ENCODE results near the gene LYRM4. TPM values are rescaled to one million over a fixed set of nuclear protein-coding genes. Genes with fewer than 3 reads are reported as not detected.

Gene LYRM4
- total RNA-seq, 1 experiment from 2014 or later = 52.8 TPM

GRCh38 chr6:5152460-5152859 is 108.3 kb downstream of the LYRM4 start:
- intact Hi-C loops (cut with micrococcal nuclease; ENCODE audit: unreplicated experiment) = no loop called here
- ChIA-PET POLR2A (no interaction called here), CTCF (no interaction called here)
- no peaks in the 10 kb centered on the region for H3K36me3 Mint-ChIP-seq (ENCODE audit: insufficient read depth, unreplicated experiment)
- Histone ChIP-seq H3K9me3 (no peaks in the 10 kb centered on the region), H3K4me1 (no peaks in the 10 kb centered on the region), H3K36me3 (ENCODE audit: control insufficient read depth, insufficient read depth, low read length) (no peaks in the 10 kb centered on the region), H3K4me3 (ENCODE audit: low read depth, low read length) (no peak overlapping the region), H3K27me3 (replicated peaks; ENCODE audit: control insufficient read depth, insufficient read depth, low read length) (no peaks in the 10 kb centered on the region)
- H3K27me3 Mint-ChIP-seq (ENCODE audit: insufficient read depth, unreplicated experiment) = no peaks in the 10 kb centered on the region
- H3K4me3 Mint-ChIP-seq (ENCODE audit: unreplicated experiment) = no peak overlapping the region
- no peaks in the 10 kb centered on the region for H3K9me3 Mint-ChIP-seq (ENCODE audit: unreplicated experiment)
- H3K27ac Mint-ChIP-seq (ENCODE audit: unreplicated experiment) = no peak overlapping the region
- TF ChIP-seq CTCF (IDR thresholded peaks at IDR 0.05; ENCODE audit: insufficient read depth in 1 of 2, low read depth in 1 of 2, low read length in 1 of 2, severe bottlenecking in 1 of 2, unreplicated experiment in 1 of 2) = no peak
- DNase-seq = no peak
- BruUV-seq (replicated peaks) = no TSS peak
- no peaks in the 10 kb centered on the region for H3K4me1 Mint-ChIP-seq (ENCODE audit: low read depth, unreplicated experiment)

GRCh38 chr6:5151955-5152401 is 108.8 kb downstream of the LYRM4 start:
- no peak overlapping the region for H3K27ac Mint-ChIP-seq (ENCODE audit: unreplicated experiment)
- CTCF ChIA-PET = no interaction called here
- H3K4me1 Mint-ChIP-seq (ENCODE audit: low read depth, unreplicated experiment) = no peaks in the 10 kb centered on the region
- no peaks in the 10 kb centered on the region for H3K36me3 ChIP-seq (ENCODE audit: control insufficient read depth, insufficient read depth, low read length)
- BruUV-seq (replicated peaks) = no TSS peak
- H3K9me3 ChIP-seq = no peaks in the 10 kb centered on the region
- no peaks in the 10 kb centered on the region for H3K36me3 Mint-ChIP-seq (ENCODE audit: insufficient read depth, unreplicated experiment)
- no peak for TF ChIP-seq CTCF (IDR thresholded peaks at IDR 0.05; ENCODE audit: insufficient read depth in 1 of 2, low read depth in 1 of 2, low read length in 1 of 2, severe bottlenecking in 1 of 2, unreplicated experiment in 1 of 2)
- no peak for DNase-seq
- POLR2A ChIA-PET = no interaction called here
- no peaks in the 10 kb centered on the region for H3K27me3 ChIP-seq (replicated peaks; ENCODE audit: control insufficient read depth, insufficient read depth, low read length)
- H3K4me3 Mint-ChIP-seq (ENCODE audit: unreplicated experiment) = no peak overlapping the region
- H3K27me3 Mint-ChIP-seq (ENCODE audit: insufficient read depth, unreplicated experiment) = no peaks in the 10 kb centered on the region
- no peaks in the 10 kb centered on the region for H3K9me3 Mint-ChIP-seq (ENCODE audit: unreplicated experiment)
- no peaks in the 10 kb centered on the region for H3K4me1 ChIP-seq
- H3K4me3 ChIP-seq (ENCODE audit: low read depth, low read length) = no peak overlapping the region
- intact Hi-C loops (cut with micrococcal nuclease; ENCODE audit: unreplicated experiment) = no loop called here

- Mint-ChIP-seq H3K4me3 (ENCODE audit: unreplicated experiment) (no peak overlapping the region), H3K36me3 (ENCODE audit: insufficient read depth, unreplicated experiment) (no peaks in the 10 kb centered on the region), H3K27me3 (ENCODE audit: insufficient read depth, unreplicated experiment) (no peaks in the 10 kb centered on the region), H3K9me3 (ENCODE audit: unreplicated experiment) (no peaks in the 10 kb centered on the region), H3K4me1 (ENCODE audit: low read depth, unreplicated experiment) (no peaks in the 10 kb centered on the region), H3K27ac (ENCODE audit: unreplicated experiment) (no peak overlapping the region)
- no peak for TF ChIP-seq CTCF (IDR thresholded peaks at IDR 0.05; ENCODE audit: insufficient read depth in 1 of 2, low read depth in 1 of 2, low read length in 1 of 2, severe bottlenecking in 1 of 2, unreplicated experiment in 1 of 2)
- H3K27me3 ChIP-seq (replicated peaks; ENCODE audit: control insufficient read depth, insufficient read depth, low read length) = no peaks in the 10 kb centered on the region
- DNase-seq = no peak
- POLR2A ChIA-PET = no interaction called here
- H3K36me3 ChIP-seq (ENCODE audit: control insufficient read depth, insufficient read depth, low read length) = no peaks in the 10 kb centered on the region
- no peak overlapping the region for H3K4me3 ChIP-seq (ENCODE audit: low read depth, low read length)
- intact Hi-C loops (cut with micrococcal nuclease; ENCODE audit: unreplicated experiment) = no loop called here
- H3K4me1 ChIP-seq = no peaks in the 10 kb centered on the region
- CTCF ChIA-PET = no interaction called here
- no TSS peak for BruUV-seq (replicated peaks)
- H3K9me3 ChIP-seq = no peaks in the 10 kb centered on the region
Measured at GRCh38 chr6:5151360-5151954, 109.3 kb downstream of the LYRM4 start.

Measured in Caco-2 (cell line).